ENCODE measurements around the gene ATRX. TPM values are rescaled to one million over a fixed set of nuclear protein-coding genes. Genes with fewer than 3 reads are reported as not detected.

ATRX gene
- polyA plus RNA-seq, 1 of the 3 experiments (the other 2 are of a cell fraction), result 27.6 TPM

DNA sequence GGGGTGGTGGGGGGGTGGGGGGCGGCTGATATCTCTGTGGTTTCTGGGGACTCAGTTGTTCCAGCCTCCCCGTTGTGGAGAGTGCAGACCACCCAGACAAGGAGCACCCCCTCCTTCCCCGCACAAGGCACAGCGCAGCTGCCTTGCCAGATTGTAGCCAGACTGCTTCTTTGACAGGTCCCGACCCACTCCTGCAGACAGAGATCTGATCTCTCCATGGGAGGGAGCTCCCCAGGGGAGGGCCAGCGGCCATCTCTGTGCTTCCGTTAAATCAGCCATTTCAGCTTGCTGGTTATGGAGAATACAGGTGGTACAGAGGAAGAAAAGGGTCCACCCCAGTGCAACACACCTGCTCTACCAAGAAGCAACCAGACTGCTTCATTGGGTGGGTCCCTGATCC, 258.0 kb downstream of the ATRX start:
- Histone ChIP-seq H3K4me3 (ENCODE audit: low read depth in 2 of 2, low read length in 1 of 2) (no peak overlapping the region; a peak in 1 of 4 replicates), H3K27me3 (ENCODE audit: insufficient read depth) (no peaks in the 10 kb centered on the region), H3K27ac (ENCODE audit: low read depth in 2 of 2, low read length in 1 of 2) (peak overlapping the region in 1 of 2 experiments; percentile 91; a peak in 2 of 4 replicates), H3K9me2 (no peaks in the 10 kb centered on the region), H3K79me2 (ENCODE audit: insufficient read depth) (peaks cover 18% of the 10 kb centered on the region), H4K20me1 (ENCODE audit: insufficient read depth) (no peaks in the 10 kb centered on the region; the same call in 1 of the 2 replicates), H2AFZ (ENCODE audit: low read depth) (no peak overlapping the region), H3K9ac (no peak overlapping the region), H3K4me1 (ENCODE audit: control insufficient read depth in 1 of 2, insufficient read depth in 2 of 2, low read depth in 1 of 2, low read length in 1 of 2) (peaks cover 0 to 14% of the 10 kb centered on the region in 2 experiments; a peak in 2 of 4 replicates), H3F3A (replicated peaks; ENCODE audit: insufficient read depth) (no peaks in the 10 kb centered on the region), H3K9me3 (0 out of 2 replicates have a peak, but pooled peaks cover 2% of the 10 kb centered on the region), H3K36me3 (replicated peaks in 1 of 2; ENCODE audit: control insufficient read depth in 1 of 2, insufficient read depth in 2 of 2, low read length in 1 of 2) (peaks cover 7 to 18% of the 10 kb centered on the region in 2 experiments), H3K4me2 (no peak overlapping the region)
- DNase-seq, result peak; percentile 56
- CTCF ChIA-PET, result no interaction called here
- peak; percentile 83 for TF ChIP-seq GATA2 (CRISPR knock-in tag; IDR thresholded peaks at IDR 0.05)
- TF ChIP-seq EP300 (IDR thresholded peaks at IDR 0.05; ENCODE audit: borderline replicate concordance in 1 of 2, low read depth in 1 of 2, low read length in 1 of 2), result peak in 1 of 2 experiments; percentile 31; a peak in 1 of 4 replicates
- TF ChIP-seq, protein P1, sequence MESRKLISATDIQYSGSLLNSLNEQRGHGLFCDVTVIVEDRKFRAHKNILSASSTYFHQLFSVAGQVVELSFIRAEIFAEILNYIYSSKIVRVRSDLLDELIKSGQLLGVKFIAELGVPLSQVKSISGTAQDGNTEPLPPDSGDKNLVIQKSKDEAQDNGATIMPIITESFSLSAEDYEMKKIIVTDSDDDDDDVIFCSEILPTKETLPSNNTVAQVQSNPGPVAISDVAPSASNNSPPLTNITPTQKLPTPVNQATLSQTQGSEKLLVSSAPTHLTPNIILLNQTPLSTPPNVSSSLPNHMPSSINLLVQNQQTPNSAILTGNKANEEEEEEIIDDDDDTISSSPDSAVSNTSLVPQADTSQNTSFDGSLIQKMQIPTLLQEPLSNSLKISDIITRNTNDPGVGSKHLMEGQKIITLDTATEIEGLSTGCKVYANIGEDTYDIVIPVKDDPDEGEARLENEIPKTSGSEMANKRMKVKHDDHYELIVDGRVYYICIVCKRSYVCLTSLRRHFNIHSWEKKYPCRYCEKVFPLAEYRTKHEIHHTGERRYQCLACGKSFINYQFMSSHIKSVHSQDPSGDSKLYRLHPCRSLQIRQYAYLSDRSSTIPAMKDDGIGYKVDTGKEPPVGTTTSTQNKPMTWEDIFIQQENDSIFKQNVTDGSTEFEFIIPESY (IDR thresholded peaks at IDR 0.05; ENCODE audit: borderline replicate concordance, low read depth), result no peak
- no CpG with 5 or more reads among the region's 7 CpGs for WGBS (ENCODE audit: low lambda C conversion rate)
- POLR2A ChIA-PET, result interaction anchor here (1.2 kb wide), 1 partner anchor 256 kb away, joined by 3 read pairs; no protein-coding TSS in a partner anchor

- H3K4me1 ChIP-seq (ENCODE audit: control insufficient read depth in 1 of 2, insufficient read depth in 2 of 2, low read depth in 1 of 2, low read length in 1 of 2), result peaks cover 0 to 14% of the 10 kb centered on the region in 2 experiments; a peak in 2 of 4 replicates
- CTCF ChIA-PET, result no interaction called here
- TF ChIP-seq RXRA (IDR thresholded peaks at IDR 0.05; ENCODE audit: borderline replicate concordance, low read depth) (no peak), EP300 (IDR thresholded peaks at IDR 0.05; ENCODE audit: borderline replicate concordance in 1 of 2, low read depth in 1 of 2, low read length in 1 of 2) (no peak; a peak in 1 of 4 replicates), RAD21 (IDR thresholded peaks at IDR 0.05; ENCODE audit: low read length) (peak; percentile 13; the same call in 1 of the 2 replicates), MXI1 (IDR thresholded peaks at IDR 0.05; ENCODE audit: low read depth, low read length) (peak; percentile 70), TEAD4 (IDR thresholded peaks at IDR 0.05; ENCODE audit: borderline replicate concordance, insufficient read depth) (no peak), FOXJ3 (CRISPR knock-in tag; IDR thresholded peaks at IDR 0.05) (peak; percentile 10; the same call in 1 of the 2 replicates), GATA2 (CRISPR knock-in tag; IDR thresholded peaks at IDR 0.05) (peak; percentile 55)
- TF ChIP-seq, protein P2, sequence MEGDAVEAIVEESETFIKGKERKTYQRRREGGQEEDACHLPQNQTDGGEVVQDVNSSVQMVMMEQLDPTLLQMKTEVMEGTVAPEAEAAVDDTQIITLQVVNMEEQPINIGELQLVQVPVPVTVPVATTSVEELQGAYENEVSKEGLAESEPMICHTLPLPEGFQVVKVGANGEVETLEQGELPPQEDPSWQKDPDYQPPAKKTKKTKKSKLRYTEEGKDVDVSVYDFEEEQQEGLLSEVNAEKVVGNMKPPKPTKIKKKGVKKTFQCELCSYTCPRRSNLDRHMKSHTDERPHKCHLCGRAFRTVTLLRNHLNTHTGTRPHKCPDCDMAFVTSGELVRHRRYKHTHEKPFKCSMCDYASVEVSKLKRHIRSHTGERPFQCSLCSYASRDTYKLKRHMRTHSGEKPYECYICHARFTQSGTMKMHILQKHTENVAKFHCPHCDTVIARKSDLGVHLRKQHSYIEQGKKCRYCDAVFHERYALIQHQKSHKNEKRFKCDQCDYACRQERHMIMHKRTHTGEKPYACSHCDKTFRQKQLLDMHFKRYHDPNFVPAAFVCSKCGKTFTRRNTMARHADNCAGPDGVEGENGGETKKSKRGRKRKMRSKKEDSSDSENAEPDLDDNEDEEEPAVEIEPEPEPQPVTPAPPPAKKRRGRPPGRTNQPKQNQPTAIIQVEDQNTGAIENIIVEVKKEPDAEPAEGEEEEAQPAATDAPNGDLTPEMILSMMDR (IDR thresholded peaks at IDR 0.05), result no peak
- TF ChIP-seq, protein P1 (IDR thresholded peaks at IDR 0.05; ENCODE audit: borderline replicate concordance, low read depth), result no peak
- H2AFZ ChIP-seq (ENCODE audit: low read depth), result no peak overlapping the region
- POLR2A ChIA-PET, result interaction anchor here (1.2 kb wide), 1 partner anchor 256 kb away, joined by 3 read pairs; no protein-coding TSS in a partner anchor
- WGBS (ENCODE audit: low lambda C conversion rate), result 86% methylated on average over 9 of the region's 18 CpGs
- no peak overlapping the region; a peak in 1 of 4 replicates for H3K4me3 ChIP-seq (ENCODE audit: low read depth in 2 of 2, low read length in 1 of 2)
- H3K27ac ChIP-seq (ENCODE audit: low read depth in 2 of 2, low read length in 1 of 2), result peak overlapping the region in 1 of 2 experiments; percentile 91; a peak in 2 of 4 replicates
- no peak overlapping the region for H3K9ac ChIP-seq
- H3K27me3 ChIP-seq (ENCODE audit: insufficient read depth), result no peaks in the 10 kb centered on the region
- no peaks in the 10 kb centered on the region; the same call in 1 of the 2 replicates for H4K20me1 ChIP-seq (ENCODE audit: insufficient read depth)
- H3K4me2 ChIP-seq, result no peak overlapping the region
- H3F3A ChIP-seq (replicated peaks; ENCODE audit: insufficient read depth), result no peaks in the 10 kb centered on the region
- 0 out of 2 replicates have a peak, but pooled peaks cover 2% of the 10 kb centered on the region for H3K9me3 ChIP-seq
- H3K9me2 ChIP-seq, result no peaks in the 10 kb centered on the region
- peak; percentile 77 for DNase-seq
- H3K79me2 ChIP-seq (ENCODE audit: insufficient read depth), result peaks cover 18% of the 10 kb centered on the region
- peaks cover 14 to 22% of the 10 kb centered on the region in 2 experiments for H3K36me3 ChIP-seq (replicated peaks in 1 of 2; ENCODE audit: control insufficient read depth in 1 of 2, insufficient read depth in 2 of 2, low read length in 1 of 2)
Measured at GRCh38 chrX:77527233-77528001, 258.6 kb downstream of the ATRX start.

All from SK-N-SH (cell line).